ENCODE measurements around the gene DRP2.
"Not testable (repeated sequence)": the region's sequence is repeated elsewhere in the genome, so short reads cannot be mapped to it uniquely, and the experiment has no call there.

DRP2 gene

DNA sequence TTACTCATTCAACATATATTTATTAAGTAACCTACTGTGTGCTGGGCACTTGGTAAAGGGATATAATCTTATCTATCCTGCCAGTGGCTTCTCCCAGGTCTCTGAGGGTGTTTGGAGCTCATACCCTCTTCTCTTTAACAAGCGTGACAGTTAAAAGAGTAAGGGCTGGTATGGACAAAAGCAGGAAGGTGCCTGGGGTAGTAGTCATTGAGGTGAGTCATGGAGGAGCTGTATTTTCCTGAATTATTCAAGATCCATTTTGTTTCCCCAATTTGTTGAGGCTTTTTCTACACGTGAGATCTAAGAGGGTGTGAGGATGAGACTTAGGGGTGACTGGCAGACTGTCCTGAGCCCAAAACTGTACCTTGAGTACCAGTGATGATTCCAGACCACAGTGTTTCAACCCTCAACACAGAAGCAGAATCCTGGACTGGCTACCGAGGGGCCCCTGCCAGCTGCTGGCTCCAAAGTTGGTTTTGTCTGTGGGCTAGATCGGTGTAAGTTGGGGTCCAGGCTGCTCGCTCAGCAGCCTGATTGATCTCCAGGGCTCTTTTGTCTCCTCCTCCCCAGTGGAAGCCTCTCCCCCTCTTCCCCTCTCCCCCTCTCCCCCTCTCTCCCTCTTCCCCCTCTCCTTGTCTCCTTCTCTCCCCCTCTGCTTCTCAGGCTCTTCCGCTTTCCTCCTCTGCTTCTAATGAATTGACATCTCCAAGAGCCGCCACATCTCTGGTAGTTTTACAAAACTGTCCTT lies at the start of gene DRP2:
Gene DRP2, plus strand, starts transcription at position 671 of the 748 bp plus-strand sequence. CDS start 11,862 bp downstream, outside the sequence.
- no peak for DNase-seq (ENCODE audit: low spot score)

DNA sequence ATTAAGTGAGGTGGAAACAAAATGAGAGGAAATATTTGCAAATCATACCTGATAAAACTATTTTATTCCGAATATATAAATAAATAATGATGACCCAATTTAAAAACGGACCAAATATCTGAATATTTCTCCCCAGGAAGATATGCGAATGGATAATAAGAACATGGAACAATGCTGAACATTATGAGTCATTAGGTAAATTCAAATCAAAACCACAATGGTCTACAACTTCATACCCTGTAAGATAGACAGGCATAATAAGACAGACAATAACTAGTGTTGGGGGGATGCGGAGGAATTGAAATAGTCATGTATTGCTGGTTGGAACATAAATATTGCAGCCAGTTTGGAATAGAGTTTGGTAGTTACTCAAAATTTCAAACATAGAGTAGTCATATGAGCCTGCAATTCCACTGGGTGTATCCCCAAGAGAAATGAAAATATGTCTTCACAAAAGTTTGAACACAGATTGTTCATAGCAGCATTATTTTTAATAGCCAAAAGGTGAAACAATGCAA lies 47.6 kb upstream of the DRP2 start:
- no peak for DNase-seq (ENCODE audit: low spot score)

DNA sequence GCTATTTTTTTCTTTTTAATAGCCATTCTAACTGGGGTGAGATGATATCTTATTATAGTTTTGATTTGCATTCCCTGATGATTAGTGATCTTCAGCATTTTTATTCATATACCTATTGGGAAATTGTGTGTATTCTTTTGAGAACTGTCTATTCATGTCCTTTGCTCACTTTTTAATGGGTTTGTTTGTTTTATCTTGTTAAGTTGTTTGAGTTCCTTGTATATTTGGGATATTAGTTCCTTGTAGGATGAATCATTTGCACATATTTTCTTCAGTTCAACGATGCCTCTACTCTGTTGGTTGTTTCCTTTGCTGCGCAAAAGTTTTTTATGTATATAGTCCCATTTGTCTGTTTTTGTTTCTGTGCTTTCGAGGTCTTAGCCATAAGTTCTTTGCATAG lies 43.1 kb upstream of the DRP2 start:
- no peak for DNase-seq (ENCODE audit: low spot score)

DNA sequence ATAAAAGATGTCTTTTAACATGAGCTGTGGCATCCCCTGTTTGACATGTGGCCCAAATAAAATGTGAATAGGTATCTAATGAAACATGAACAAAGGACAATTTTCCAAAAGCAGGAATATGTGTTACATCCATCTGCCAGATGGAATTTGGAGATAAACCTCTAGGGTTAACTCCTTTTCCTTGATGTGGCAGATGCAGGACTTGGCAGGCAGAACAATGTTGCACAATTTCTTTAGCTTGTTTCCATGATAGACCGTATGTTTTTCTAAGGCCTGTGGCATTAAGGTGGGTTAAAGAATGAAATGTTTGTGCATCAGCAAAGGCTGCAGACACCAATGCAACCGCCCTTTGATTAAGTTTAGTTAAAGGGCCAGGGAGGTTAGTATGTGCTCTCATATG lies 34.7 kb upstream of the DRP2 start:
- DNase-seq (ENCODE audit: low spot score) = not testable (repeated sequence)

DNA sequence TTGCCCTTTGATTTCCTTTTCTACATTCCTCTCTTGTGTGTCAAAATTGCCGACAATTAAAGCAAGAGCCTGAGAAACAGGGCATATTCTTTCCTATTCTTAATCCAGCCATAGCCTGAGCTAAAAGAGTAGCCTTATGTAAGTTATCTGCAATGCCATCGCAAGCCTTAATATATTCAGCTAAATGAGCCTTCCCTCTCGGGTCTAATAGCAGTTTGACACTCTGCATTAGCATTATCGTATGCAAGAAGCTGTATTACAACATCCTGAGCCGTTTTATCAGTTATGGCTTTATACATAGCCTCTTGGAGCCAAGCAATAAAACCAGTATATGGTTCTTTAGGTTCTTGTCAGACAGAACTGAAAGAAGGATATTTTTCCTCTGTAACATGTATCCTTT lies 31.6 kb upstream of the DRP2 start:
- not testable (repeated sequence) for DNase-seq (ENCODE audit: low spot score)

DNA sequence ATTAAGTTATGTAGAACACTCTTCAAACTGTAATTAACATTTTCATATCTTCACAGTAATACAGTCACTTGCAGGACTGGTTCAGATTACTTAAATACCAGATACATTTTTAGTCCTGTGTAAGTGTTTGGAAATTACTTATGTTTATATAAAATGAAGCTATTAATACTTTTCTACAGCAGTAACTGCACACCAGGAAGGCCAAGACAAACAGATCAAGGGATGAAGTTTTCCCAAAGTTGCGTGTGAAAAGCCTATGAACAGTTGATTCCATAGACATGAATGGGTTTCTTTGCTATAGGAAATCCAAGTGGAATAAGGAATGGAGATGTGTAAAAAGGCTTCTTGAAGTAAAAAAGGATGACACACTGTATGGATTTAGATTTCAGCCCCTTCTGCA lies 28.9 kb upstream of the DRP2 start:
- no peak for DNase-seq (ENCODE audit: low spot score)

DNA sequence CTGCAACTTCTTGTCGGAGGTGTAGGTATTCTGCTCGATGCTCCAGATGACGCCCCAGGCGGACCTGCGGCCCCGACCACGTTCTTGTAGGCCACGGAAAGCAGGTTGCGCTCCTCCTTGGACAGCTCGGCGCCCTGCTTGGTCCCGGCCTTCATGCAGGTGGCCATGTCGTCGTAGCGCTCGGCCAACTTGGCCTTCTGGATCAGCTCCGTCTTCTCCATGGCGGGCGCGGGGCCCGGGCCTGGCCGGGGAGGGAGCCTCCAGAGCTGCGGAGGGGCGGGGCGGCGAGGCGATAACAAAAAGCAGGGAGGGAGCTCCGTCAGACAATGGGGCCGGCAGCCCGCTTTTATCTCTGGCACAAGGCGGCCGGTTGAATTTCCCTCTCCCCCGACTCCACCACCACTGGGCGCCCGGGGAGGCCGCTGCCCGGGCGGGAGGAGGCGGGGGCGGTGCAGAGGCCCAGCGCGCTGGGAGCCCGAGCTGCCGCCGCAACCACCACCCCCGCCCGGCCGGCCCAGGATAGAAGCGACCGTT lies 28.3 kb upstream of the DRP2 start:
- DNase-seq (ENCODE audit: low spot score) = no peak

GRCh38 chrX:101195442-101196173 lies 24.0 kb upstream of the DRP2 start:
- DNase-seq (ENCODE audit: low spot score) = no peak

DNA sequence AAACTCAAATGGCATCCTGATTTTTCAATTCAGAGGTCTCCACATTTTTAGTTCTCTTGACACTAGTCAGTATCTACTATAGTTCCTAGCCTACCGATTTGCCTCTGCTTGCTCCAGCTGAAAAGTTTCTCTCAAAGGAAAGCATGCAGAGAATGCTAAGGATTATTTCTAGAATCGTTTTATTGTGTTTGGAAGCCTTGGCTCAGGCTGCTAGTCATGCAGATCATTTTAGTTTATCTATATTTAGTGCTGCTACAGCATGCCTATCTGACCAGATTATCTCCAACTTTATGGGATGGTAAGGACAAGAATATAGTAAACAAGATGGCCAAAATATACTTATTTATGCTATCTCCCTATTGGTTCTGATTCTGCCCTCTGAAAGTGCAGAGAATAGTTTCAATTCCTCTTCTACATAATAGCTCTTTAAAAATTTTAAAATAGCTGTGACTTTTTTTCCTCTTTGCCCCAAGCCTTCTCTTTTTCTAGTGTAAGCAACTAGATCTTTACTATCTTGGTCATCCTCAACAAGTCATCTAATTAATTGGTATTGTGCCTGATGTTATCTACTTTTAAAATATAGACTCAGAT lies 15.7 kb upstream of the DRP2 start:
- DNase-seq (ENCODE audit: low spot score) = no peak

- DNase-seq (ENCODE audit: low spot score) = no peak
These were observed 13.1 kb upstream of the DRP2 start for GRCh38 chrX:101206471-101206870.

- DNase-seq (ENCODE audit: low spot score) = no peak
These were observed 11.3 kb upstream of the DRP2 start for GRCh38 chrX:101208152-101208905.

- DNase-seq (ENCODE audit: low spot score) = no peak
These were observed 9.0 kb upstream of the DRP2 start for GRCh38 chrX:101210630-101211029.

DNA sequence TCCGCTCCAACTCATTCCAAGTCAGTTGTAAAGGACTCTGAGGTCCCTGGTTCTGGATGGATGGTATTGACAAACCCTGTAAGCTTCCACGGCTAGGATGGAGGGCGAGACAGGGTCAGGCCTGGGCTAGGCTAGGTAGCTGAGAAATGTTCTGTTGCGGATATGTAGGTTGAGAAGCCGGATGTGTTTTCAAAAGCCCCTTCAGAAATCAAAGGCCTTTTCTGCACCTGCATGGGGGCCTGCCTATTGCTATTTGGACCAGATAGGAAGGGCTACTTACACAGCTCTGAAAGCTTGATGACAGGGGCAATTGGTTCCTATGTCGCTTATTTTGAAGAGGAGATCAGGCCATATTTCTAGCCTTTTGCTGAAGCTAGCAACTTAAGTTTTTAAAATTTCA lies 1.9 kb upstream of the DRP2 start:
- DNase-seq (ENCODE audit: low spot score) = no peak

DNA sequence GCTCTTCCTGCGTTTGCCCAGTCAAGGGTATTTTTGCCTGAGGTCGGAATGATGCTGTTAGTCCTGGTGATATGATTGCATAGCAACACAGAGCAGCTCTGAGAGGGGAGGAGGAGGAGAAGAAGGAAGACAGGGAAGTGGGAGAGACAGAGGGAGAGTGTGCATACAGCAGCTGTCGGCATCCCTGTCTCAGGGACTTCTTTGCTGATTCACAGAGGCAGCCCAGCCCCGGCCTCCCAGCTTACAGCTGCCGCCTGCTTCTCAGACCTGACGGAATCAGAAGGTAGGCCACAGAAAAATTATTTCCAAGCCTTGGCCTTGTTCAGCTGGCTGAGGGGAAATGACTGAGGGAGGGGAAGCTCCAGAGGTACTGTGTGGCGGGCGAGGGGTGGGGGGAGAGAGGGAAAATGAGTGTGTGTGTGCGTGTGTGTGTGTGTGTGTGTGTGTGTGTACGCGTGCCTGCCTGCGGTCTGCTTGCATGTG lies 319 bp downstream of the DRP2 start:
- no peak for DNase-seq (ENCODE audit: low spot score)

DNA sequence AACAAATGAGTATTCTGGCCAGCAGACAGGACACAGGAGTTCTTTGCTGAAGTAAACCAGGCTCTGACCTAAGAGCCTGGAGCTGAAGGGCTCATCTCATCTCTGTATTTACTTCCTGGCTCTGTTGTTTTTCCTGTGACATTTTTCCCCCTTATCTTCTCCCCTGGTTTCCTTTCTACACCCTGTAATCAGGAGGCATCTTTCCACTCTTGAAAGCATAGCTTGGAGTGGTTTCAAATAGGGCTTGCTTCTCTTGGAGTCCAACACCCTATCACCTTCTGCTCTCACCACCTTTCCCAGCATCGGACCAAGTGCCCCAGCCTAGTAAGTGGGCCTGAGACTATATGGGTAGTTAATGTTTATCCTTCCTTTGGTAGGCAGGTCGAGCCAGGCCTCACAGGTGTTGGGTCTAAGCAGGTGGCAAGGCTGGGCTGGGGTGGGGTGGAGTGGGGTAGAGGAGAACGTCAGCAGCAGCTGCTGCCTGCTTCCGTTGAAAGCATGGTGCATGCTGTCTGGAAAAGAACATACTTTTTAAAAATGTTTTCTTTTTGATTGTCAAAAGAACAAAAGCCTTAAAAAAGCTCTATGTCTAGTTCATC lies 1.2 kb downstream of the DRP2 start:
- no peak for DNase-seq (ENCODE audit: low spot score)

GRCh38 chrX:101223226-101223625 lies 3.6 kb downstream of the DRP2 start:
- no peak for DNase-seq (ENCODE audit: low spot score)

DNA sequence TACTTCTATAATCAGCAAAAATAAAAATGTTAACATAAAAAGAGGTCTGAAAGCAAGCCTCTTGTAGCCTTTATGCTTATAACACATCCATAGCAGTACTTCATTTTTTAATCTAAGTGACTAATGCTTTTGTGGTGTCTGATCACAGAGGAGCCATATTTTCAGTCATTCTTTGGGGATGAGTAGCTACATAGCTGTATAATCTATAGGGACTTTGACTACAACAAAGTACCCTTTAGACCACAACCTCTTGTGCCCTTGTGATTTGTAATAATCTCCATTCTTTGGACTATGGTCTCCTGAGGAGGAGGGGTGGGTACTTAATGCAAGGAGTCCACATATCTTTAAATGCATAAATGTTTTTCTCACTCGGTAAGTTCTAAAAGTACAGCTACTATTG lies 9.6 kb downstream of the DRP2 start:
- DNase-seq (ENCODE audit: low spot score) = no peak

DNA sequence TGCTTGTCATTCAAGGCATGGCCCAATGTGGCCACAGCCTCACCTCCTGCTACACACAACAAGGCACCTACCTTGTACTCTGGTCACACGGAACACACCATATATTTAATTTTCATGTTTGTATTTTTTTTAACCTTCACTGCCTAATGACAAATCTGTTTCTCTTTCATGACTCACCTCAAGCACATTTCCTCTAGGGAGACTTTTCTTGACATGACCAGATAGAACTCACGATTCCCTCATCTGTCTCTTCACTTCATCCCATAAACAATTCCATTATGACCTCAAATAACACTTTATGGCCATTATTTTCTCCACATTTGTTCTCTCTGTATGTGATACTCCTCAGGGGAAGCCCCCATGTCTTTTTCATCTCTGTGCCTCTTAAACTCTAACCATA lies 11.1 kb downstream of the DRP2 start:
- DNase-seq (ENCODE audit: low spot score) = no peak

- no peak for DNase-seq (ENCODE audit: low spot score)
These were observed 11.5 kb downstream of the DRP2 start for GRCh38 chrX:101231080-101231479.

DNA sequence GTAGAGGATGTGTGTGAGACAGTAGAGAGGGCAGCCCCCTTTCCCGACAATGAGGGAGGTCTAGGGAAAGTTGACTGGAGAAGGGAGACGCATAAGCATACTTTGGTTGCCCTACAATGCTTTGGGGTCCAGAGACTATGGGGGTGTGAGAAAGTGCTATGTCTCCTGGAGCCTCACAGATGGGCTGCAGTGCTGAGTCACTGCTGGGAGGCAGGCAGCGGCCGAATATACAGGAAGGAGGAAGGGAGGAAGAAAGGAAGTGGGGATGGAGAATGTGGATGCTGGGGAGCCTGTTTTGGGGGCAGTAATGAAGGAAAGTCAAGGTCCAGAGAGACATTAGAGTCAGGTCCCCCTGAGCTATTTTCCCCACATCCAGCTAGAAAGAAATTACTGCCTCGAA lies 12.7 kb downstream of the DRP2 start:
- no peak for DNase-seq (ENCODE audit: low spot score)

- no peak for DNase-seq (ENCODE audit: low spot score)
These were observed 17.5 kb downstream of the DRP2 start for GRCh38 chrX:101237041-101237440.
